Spleen (tissue), 11 donors: ENCODE measurements around the gene TMEM115. TPM values are rescaled to one million over a fixed set of nuclear protein-coding genes. Genes with fewer than 3 reads are reported as not detected.

Experiments used
- DNase-seq: peaks from one replicate; pipeline ENCODE4 v3.0.0-alpha.2; 2020
- H3K27ac ChIP-seq, 8 donors: fragments of 200-600 bp; sonication (generic) in 7 of 8; 1 replicate in 4 of 8; 2 replicates in 4 of 8; pipeline versions ENCODE4 v1.5.0 to v1.8.0; 2016 to 2021; ENCODE audit warnings: inconsistent platforms in 4 of 8, mild to moderate bottlenecking in 4 of 8, moderate library complexity in 1 of 8
- H3K27me3 ChIP-seq, 7 donors: fragments of 200-600 bp; sonication (generic) in 6 of 7; replicated peaks in 1 of 7; 1 replicate in 4 of 7; 2 replicates in 3 of 7; pipeline versions ENCODE4 v1.5.0 to v1.8.0; 2016 to 2021; ENCODE audit warnings: inconsistent platforms in 3 of 7, mild to moderate bottlenecking in 1 of 7
- H3K36me3 ChIP-seq, 6 donors: fragments of 200-600 bp; sonication (generic) in 5 of 6; 1 replicate in 4 of 6; 2 replicates in 2 of 6; pipeline versions ENCODE4 v1.5.0 to v1.8.0; 2016 to 2021; ENCODE audit warnings: inconsistent platforms in 2 of 6
- H3K4me1 ChIP-seq, 6 donors: fragments of 200-600 bp; sonication (generic) in 5 of 6; 1 replicate in 3 of 6; 2 replicates in 3 of 6; pipeline versions ENCODE4 v1.5.0 to v1.8.0; 2016 to 2021; ENCODE audit warnings: inconsistent platforms in 3 of 6
- H3K4me3 ChIP-seq, 8 donors: fragments of 200-600 bp; sonication (generic) in 7 of 8; 1 replicate in 4 of 8; 2 replicates in 4 of 8; pipeline versions ENCODE4 v1.5.0 to v1.8.0; 2016 to 2021; ENCODE audit warnings: inconsistent platforms in 4 of 8, mild to moderate bottlenecking in 4 of 8, moderate library complexity in 2 of 8
- H3K9me3 ChIP-seq, 8 donors: fragments of 200-600 bp; sonication (generic) in 7 of 8; 1 replicate in 4 of 8; 2 replicates in 4 of 8; pipeline versions ENCODE4 v1.5.0 to v1.8.0; 2016 to 2021; ENCODE audit warnings: inconsistent platforms in 4 of 8
- POLR2A ChIP-seq, 3 donors: fragments of 450-650 bp; IDR thresholded peaks; one replicate each; pipeline ENCODE4 v1.5.1; 2017; ENCODE audit warnings: antibody characterized with exemption in 3 of 3, mild to moderate bottlenecking in 1 of 3
- POLR2AphosphoS5 ChIP-seq, 3 donors: sonication (generic); formaldehyde crosslinking; IDR thresholded peaks; one replicate each; pipeline ENCODE4 v1.5.1; 2017; ENCODE audit warnings: antibody characterized with exemption in 3 of 3
- WGBS, 5 donors: extraction: QIAGEN DNeasy Blood & Tissue Kit in 3 of 5; methylation state at CpG; one replicate each; pipeline versions ENCODE4 v1.1.5 to v1.1.7; 2013 to 2018; 5-methylcytosine and 5-hydroxymethylcytosine counted together
- intact Hi-C: fragments of 100-400 bp; cut with DNase I; formaldehyde crosslinking; loops from one replicate; pipeline ENCODE4 v1.15.0; 2023; ENCODE audit warnings: low total_unique reads
- polyA plus RNA-seq, 3 donors: library from polyadenylated mRNA; stranded (reverse); fragments of 200-250 nt; gene quantifications; one replicate each; pipeline ENCODE4 v1.2.1, GENCODE V29; 2013
- total RNA-seq, 7 donors: library from RNA; depleted of rRNA in 3 of 7; stranded (reverse); fragments of >200 nt in 3 of 7; fragmentation: NEBNext Ultra II Directional in 4 of 7; extraction: Animal tissue kit (Norgen Biotek cat#: 25700) in 4 of 7; gene quantifications; one replicate each; pipeline versions ENCODE4 v1.1.0 to v1.2.1, GENCODE V29; 2016 to 2021
- TF ChIP-seq, protein P1 (sequence below), 11 experiments: fragments of 200-600 bp in 7 of 11; fragments of 450-650 bp in 4 of 11; sonication (generic) in 4 of 11; IDR thresholded peaks in 8 of 11; conservative IDR thresholded peaks in 3 of 11; 1 replicate in 7 of 11; 2 replicates in 4 of 11; pipeline versions ENCODE4 v1.4.0 to v1.8.0; 2016 to 2021; ENCODE audit warnings: antibody characterized with exemption in 11 of 11, inconsistent platforms in 4 of 11, mild to moderate bottlenecking in 1 of 11
- donor health status: healthy with polysubstance abuse.
- donor health status: DM: no; HTN: no; CAD: no; lungs with moderate emphysema.
- donor health status: DM: no; HTN: no; CAD: no.
- donor health status: Bipolar disorder and iron deficiency.
- donor health status: healthy.
- donor health status: DM: no; HTN: no; CAD: no.
- donor health status: DM: yes; HTN: yes; CAD: no.

Gene TMEM115
- total and polyA plus RNA-seq, 10 donors: 14.0 to 49.2 (median 28.9) TPM

DNA sequence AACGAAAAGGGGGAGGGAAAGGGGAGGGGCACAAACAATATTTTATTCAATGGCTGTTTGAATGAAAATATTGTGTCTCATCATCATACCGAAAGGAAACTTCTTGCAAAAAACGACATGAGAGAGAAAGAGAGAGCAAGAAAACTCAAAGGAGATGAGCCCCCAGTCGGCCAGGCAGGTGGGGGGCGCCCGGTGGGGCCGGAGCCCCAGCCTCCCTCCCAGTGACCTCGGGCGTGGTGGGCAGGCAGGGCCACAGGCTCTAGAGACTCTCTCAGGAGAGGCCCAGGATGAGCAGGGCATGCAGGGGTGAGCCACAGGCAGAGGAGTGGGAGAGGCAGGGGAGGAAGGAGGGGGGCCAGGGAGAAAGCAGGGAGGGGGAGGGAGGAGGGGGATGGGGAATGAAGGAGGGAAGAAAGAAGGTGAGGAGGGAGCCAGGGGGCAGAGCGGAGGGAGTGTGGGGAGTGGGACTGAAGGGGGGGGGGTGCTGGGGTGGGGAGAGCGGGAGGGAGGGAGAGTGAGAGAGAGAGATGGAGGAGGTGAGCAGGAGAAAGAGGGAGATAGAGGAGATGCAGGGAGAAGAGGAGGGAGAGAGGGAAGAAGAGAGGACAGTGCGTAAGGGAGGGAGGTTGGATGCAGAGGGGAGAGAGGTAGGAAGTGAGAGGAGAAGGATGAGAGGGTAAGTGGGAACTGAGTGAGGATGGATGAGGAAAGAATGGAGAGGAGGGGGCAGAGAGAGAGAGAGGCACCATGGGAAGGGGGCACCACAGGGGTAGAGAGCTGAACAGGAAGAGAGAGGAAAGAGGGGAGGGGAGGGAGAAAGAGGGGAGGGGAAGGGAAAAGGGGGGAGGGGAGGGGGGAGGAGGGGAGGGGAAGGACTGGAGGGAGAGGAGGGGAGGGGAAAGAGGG, 14.1 kb upstream of the TMEM115 start:
- WGBS, 5 donors: 53 to 65% (median 60%) methylated on average over 12 of the region's 12 CpGs
- Histone ChIP-seq H3K27me3 (peaks cover 0 to 14% (median 0%) of the 10 kb centered on the region in 7 donors), H3K4me3 (no peak overlapping the region), H3K36me3 (no peaks in the 10 kb centered on the region), H3K4me1 (no peaks in the 10 kb centered on the region), H3K27ac (no peak overlapping the region), H3K9me3 (no peaks in the 10 kb centered on the region)
- no peak for TF ChIP-seq POLR2AphosphoS5 (IDR thresholded peaks at IDR 0.05)
- TF ChIP-seq, protein P1, sequence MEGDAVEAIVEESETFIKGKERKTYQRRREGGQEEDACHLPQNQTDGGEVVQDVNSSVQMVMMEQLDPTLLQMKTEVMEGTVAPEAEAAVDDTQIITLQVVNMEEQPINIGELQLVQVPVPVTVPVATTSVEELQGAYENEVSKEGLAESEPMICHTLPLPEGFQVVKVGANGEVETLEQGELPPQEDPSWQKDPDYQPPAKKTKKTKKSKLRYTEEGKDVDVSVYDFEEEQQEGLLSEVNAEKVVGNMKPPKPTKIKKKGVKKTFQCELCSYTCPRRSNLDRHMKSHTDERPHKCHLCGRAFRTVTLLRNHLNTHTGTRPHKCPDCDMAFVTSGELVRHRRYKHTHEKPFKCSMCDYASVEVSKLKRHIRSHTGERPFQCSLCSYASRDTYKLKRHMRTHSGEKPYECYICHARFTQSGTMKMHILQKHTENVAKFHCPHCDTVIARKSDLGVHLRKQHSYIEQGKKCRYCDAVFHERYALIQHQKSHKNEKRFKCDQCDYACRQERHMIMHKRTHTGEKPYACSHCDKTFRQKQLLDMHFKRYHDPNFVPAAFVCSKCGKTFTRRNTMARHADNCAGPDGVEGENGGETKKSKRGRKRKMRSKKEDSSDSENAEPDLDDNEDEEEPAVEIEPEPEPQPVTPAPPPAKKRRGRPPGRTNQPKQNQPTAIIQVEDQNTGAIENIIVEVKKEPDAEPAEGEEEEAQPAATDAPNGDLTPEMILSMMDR (IDR thresholded peaks at IDR 0.05 in 8 of 11, conservative IDR thresholded peaks at IDR 0.05 in 3 of 11): no peak
- no peak for TF ChIP-seq POLR2A (IDR thresholded peaks at IDR 0.05)
- intact Hi-C loops: no loop called here
- DNase-seq: no peak

DNA sequence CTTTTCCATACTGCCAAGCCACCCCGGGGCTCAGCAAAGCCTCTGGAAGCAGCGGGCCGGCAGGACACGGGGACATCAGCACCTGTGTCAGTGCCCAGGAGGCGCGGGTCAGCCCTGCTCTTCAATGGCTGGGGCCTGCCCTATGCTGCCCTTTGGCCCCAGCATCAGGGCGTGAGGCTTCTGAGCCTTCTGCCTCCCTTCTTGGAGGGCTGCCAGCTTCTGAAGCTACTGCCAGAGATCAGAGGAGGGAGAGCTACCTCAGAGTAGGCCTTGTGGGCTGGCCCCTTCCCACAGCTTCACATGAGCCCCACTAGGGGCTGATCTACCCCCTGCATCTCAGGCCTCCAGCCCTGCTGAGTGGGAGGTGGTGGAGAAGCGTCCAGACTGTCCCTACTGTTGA, 13.0 kb upstream of the TMEM115 start:
- 65 to 76% (median 72%) methylated on average over 7 to 8 of the region's 8 CpGs for WGBS, 5 donors
- DNase-seq: no peak

DNA sequence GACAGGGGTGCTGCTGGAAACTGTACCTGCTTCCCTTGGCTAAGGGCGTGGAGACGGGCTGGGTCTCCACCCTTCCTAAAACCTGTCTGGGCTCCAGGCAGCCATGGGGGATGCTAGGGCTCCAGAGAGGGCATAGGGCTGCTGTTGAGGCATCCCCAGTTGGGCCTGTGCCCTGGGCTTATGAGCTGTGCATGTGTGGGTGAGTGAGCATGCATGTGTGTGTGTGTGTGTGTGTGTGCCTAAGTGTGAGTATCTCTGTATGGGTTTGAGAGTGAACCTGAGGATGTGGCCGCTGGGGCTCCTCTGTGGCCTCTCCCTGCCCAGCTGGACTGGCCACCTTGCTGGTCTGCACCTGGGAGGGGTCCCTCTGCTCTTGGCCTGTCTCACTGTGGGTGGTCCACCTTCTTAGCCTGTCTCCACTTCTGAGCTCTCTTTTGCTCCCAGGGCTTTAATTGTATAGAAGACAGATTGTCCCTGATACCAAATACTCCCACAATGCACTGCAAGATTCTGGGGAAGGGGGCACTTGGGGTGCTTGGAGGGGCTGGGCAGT, 11.9 kb upstream of the TMEM115 start:
- intact Hi-C loops: no loop called here

More for the DNA sequence above, 13.0 kb upstream of the TMEM115 start:
- intact Hi-C loops: no loop called here
- H3K36me3 ChIP-seq: no peaks in the 10 kb centered on the region
- TF ChIP-seq, protein P1 (IDR thresholded peaks at IDR 0.05 in 8 of 11, conservative IDR thresholded peaks at IDR 0.05 in 3 of 11): no peak
- TF ChIP-seq POLR2AphosphoS5 (IDR thresholded peaks at IDR 0.05) (no peak), POLR2A (IDR thresholded peaks at IDR 0.05) (no peak)
- H3K27me3 ChIP-seq: peaks cover 0 to 14% (median 0%) of the 10 kb centered on the region in 7 donors
- H3K27ac ChIP-seq: no peak overlapping the region
- H3K4me1 ChIP-seq: peaks cover 0 to 5% (median 0%) of the 10 kb centered on the region in 6 donors
- no peak overlapping the region for H3K4me3 ChIP-seq
- H3K9me3 ChIP-seq: no peaks in the 10 kb centered on the region

More for the DNA sequence above, 11.9 kb upstream of the TMEM115 start:
- H3K9me3 ChIP-seq: no peaks in the 10 kb centered on the region
- peaks cover 0 to 16% (median 1%) of the 10 kb centered on the region in 6 donors for H3K4me1 ChIP-seq
- H3K27ac ChIP-seq: no peak overlapping the region
- TF ChIP-seq, protein P1 (IDR thresholded peaks at IDR 0.05 in 8 of 11, conservative IDR thresholded peaks at IDR 0.05 in 3 of 11): no peak
- TF ChIP-seq POLR2A (IDR thresholded peaks at IDR 0.05): no peak
- TF ChIP-seq POLR2AphosphoS5 (IDR thresholded peaks at IDR 0.05): no peak
- H3K4me3 ChIP-seq: no peak overlapping the region
- H3K36me3 ChIP-seq: no peaks in the 10 kb centered on the region
- DNase-seq: no peak
- peaks cover 0 to 14% (median 0%) of the 10 kb centered on the region in 7 donors for H3K27me3 ChIP-seq
- WGBS, 5 donors: 78 to 96% (median 83%) methylated on average over 3 of the region's 3 CpGs
